SKM-1 treated with dmso at 0.1 percent for 144 hours (cell line): ENCODE measurements around the gene WWP2.

Experiments used
- DNase-seq: peaks from one replicate; lab custom pipeline; 2025; ENCODE audit not compliant: unreplicated experiment; lab: John Stamatoyannopoulos, UW

Gene WWP2

GRCh38 chr16:69924041-69924775 lies 162.1 kb downstream of the WWP2 start:
- DNase-seq, result no peak

DNA sequence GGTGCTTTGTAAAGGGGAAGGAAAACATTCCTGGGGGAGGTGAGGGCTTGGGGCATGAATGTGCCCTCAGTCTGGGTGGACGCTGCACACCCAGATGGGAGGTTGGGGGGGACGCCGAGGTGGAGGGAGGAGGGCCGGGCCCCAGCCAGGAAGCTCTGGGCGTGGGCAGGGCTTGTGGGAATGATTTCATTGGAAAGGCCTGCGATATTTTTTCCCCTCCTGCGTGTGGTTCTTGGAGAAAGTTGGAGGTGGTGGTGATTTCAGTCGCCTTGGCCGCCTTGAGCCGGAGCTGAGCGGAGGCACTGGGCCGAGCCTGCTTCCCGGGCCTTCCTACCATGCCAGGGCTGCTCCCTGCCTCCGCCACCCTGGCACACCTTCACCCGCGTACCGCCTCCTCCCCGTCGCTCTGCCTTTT lies 162.7 kb downstream of the WWP2 start:
- no peak for DNase-seq

GRCh38 chr16:69925311-69925710 lies 163.2 kb downstream of the WWP2 start:
- DNase-seq, result no peak

DNA sequence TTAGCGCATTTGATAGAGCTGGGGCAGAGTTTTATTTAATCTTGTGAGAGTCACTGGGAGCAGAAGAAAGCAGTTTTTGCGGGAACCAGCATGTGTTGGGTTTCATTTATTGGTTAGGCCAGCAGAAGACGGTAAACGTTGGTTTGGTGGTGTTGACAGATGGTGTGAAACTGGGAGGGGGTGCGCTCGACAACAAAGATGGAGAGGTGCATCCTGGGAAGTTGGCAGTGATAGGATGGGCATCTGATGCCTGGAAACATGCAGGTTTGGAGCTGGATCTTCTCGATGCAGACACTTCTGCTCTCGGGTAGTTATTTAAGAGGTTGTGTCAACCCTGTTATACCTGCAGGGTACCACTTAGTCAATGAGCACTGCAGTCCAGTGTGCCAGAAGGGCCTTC lies 164.1 kb downstream of the WWP2 start:
- DNase-seq, result no peak

DNA sequence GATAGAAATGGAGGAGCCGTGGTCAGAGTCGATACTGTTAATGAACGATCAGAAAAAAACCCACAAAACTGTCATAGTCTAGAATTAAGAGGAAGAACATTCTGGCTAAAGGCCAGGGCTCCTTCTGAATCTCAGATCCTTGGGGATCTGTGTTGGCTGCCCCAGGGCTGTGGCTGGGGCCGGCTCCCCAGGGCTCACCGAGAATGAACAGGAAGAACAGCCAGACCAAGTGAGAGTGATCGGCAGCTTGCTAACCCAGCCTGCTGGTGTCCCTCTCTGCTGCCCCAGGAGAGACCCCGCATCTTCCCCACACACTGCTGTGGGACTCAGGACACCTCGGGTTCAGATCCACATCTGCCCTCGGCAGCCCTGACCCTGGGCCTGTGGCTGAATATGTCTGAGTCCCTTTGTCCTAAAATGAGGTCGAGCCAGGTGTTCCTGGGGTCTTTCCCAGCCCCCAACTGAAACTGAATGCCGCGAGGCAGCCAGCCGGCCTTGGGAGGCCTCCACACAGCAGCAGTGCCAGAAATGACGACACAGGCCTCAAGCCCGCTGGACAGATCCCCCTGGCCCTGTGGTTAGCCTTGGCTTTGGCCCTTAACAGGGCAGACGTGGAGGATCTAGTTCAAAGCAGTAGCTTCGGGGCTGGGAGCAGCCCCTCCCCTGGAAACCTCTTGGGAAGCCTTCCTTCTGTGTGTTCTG lies 165.1 kb downstream of the WWP2 start:
- no peak for DNase-seq

- DNase-seq, result no peak
Measured at GRCh38 chr16:69928856-69929400, 166.8 kb downstream of the WWP2 start.

GRCh38 chr16:69929480-69929879 lies 167.3 kb downstream of the WWP2 start:
- no peak for DNase-seq

DNA sequence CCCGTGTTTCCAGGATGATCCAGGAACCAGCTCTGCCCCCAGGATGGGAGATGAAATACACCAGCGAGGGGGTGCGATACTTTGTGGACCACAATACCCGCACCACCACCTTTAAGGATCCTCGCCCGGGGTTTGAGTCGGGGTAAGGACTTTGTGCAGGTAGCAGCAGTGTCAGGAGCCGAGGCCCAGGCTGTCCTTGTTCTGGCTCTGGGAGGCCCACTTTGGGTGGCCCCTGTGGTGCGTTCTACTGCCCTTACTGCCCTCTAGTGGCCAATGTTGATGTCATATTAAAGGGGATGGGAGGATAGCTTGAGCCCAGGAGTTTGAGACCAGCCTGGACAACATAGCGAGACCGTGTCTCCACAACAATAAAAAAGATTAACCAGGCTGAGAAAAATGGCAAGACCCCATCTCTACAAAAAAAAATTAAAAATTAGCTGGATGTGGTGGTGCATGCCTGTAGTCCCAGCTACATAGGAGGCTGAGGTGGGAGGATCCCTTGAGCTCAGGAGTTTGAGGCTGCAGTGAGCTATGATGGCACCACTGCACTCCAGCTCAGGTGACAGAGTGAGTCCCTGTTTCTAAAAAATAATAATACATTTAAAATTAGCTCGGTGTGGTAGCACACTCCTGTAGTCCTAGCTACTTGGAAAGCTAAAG lies 168.1 kb downstream of the WWP2 start:
- DNase-seq, result peak; percentile 32

DNA sequence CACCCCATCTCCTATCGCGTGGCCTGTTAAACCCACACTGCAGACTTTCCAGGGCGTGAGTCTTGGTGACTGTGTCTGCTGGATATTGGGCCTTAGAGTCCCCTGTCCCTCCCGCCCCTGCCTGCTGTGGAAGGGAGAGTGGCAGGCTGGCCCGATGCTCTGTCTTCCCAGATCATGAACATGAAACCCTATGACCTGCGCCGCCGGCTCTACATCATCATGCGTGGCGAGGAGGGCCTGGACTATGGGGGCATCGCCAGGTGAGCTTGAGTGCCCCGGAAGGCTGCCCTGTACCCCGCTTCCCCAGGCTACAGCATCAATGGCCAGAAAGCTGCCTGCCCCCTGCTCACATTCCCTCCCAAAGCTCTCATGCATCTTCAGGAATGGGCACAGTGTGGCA lies 169.5 kb downstream of the WWP2 start:
- no peak for DNase-seq

GRCh38 chr16:69932228-69932627 lies 170.1 kb downstream of the WWP2 start:
- DNase-seq, result no peak

DNA sequence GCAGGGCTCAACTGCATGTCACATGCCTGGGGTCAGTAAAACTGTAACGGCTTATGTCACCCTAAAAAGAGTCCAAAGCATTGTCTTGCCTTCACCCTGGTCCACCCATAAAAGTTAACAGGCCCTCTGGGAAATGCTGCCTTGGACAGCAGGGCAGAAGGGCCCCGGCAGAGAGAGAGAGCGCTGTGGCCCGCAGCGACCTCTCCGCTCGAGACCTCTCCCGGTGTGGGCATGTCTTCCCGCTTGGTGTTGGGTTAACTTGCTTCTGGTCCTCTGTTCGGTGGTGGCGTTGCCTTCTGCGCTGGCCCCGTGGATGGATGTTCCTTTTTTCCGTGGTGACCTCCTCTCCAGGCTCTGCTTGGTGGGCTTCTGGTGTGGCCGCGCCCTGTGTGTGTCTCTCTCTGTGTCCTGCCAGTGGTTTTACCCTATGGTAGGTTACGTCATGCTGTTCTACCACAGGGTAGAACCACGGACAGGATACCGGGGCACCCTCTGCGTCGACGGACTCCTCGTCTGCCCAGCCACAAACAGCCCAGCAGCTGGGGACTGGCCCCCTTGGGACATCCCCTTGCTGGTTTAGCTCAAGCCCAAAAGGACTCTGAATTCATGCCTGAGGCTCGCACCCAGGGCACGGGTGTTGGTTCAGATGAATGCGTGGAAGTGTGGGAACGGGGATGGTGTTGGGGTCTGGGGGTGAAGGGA lies 170.7 kb downstream of the WWP2 start:
- DNase-seq, result no peak

DNA sequence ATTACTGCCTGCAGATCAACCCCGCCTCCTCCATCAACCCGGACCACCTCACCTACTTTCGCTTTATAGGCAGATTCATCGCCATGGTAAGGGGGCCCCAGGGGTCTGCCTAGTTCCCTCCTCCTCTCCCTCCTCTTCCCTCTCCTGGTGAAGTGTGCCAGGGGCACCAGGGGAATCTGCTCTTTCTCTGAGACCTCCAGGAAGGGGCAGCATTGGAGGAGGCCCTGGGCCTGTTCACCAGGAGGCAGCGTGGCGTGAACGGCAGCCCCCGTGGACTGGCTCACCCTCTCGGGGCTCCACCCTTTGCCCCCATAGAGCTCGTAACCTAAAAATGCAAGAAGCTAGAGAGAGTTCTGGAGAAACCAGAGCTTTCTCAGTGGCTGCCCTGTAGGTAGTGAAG lies 171.9 kb downstream of the WWP2 start:
- DNase-seq, result no peak

- DNase-seq, result no peak
Measured at GRCh38 chr16:69934751-69935150, 172.6 kb downstream of the WWP2 start.

DNA sequence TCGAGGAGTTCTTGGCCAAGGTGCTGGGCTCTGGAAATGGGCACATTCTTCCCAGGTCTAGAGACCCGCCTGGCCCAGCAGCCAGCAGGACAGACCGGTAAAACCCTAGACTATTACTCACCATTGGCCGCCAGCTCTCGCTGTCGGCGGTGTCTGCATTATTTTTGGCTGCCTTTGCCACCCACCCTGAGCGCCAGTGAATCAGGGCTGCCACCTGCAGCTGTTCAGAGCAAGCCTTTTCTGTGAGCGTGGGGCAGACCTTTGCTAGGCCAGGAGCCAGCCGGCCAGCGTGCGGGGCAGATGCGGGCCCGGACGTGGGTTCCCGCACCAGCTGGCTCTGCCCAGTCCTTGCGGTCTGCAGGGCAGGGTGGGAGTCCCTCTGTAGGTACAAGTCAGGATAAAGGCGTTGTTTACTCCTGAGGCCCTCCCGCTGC lies 173.2 kb downstream of the WWP2 start:
- DNase-seq, result no peak

GRCh38 chr16:69935740-69936139 lies 173.6 kb downstream of the WWP2 start:
- no peak for DNase-seq

- no peak for DNase-seq
Measured at GRCh38 chr16:69936252-69936651, 174.1 kb downstream of the WWP2 start.

GRCh38 chr16:69936751-69937211 lies 174.6 kb downstream of the WWP2 start:
- DNase-seq, result no peak

DNA sequence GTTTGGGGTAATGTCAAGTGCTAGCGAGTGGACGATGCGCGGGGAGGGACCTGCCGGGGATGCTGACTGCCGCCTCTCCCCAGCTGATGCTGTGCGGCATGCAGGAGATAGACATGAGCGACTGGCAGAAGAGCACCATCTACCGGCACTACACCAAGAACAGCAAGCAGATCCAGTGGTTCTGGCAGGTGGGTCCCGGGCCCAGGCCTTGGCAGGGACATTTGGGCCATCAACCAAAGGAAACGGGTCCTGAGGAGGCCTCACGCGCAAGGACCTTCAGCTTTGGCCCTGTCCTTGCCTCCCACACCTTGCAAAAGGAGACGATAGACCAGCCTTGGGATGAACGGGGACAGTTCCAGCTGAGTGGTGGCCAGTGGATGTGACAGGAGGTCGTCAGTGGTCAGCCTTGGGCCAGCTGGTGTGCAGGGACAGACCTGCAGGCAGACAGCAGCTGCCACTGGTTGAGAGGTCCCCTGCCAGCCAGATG lies 175.4 kb downstream of the WWP2 start:
- no peak for DNase-seq

DNA sequence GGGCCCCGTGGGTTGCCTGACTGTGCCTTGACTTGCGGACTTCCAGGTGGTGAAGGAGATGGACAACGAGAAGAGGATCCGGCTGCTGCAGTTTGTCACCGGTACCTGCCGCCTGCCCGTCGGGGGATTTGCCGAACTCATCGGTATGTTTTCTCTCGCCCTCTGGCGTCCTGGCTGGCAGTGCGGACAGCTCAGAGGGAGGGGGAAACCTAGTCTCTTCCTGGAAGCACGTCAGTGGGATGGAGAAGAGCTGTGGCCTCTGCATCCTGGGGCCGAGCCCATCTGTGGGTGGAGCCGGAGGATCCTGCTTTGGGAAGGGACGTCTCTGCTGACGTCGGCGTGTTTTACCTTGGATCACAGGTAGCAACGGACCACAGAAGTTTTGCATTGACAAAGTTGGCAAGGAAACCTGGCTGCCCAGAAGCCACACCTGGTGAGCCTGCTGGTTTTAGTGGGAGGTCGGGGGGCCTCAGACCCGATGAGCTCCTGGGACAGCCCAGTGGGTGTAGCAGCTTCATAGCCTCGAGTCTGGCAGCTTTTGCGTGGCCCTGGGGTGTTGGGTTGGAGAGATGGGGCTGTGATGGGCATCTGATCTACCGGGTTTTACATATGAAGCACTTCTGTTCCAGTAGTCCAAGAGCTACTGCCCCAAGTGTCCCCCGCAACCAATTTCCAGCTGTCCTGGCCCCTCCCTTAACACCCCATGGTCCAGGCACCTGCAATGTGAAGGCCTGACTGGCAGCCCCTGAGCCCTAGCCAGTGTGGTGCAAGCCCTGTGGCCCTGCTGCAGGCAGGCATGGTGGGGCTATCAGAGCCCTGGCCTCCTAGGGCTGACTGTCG lies 177.1 kb downstream of the WWP2 start:
- DNase-seq, result no peak
